ENCODE data around the gene RUNX3.

DNA sequence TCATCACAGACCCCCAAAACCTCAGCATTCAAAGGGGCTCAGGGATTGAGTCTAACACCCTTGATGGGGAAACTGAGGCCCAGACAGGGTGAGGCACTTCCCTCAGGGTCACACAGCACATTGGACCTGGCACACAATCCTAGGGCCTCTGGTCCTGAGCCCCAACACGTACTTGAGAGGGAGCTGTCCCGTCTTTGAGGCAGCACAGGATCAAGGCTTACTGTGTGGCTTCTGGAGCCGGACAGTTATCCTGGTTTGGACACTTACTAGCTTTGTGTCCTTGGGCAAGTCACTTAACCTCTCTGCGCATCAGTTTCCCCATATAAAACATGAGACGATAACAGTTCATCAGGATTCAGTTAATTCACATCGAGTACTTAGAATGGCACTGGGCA lies 26.5 kb downstream of the RUNX3 start:
- no peak for TF ChIP-seq CTCF (IDR thresholded peaks at IDR 0.05)
- TF ChIP-seq POLR2A (IDR thresholded peaks at IDR 0.05), result no peak
- TF ChIP-seq EP300 (IDR thresholded peaks at IDR 0.05), result no peak
- TF ChIP-seq POLR2AphosphoS5 (IDR thresholded peaks at IDR 0.05), result no peak

All from sigmoid colon (tissue), 4 donors.